NCI-H1436 treated with DMSO at 0.1 percent for 48 hours (cell line): Measurements from ENCODE around the gene IL17RB.

Source experiments
- DNase-seq: peaks from one replicate; lab custom pipeline; 2025; lab: John Stamatoyannopoulos, UW

Gene IL17RB

DNA sequence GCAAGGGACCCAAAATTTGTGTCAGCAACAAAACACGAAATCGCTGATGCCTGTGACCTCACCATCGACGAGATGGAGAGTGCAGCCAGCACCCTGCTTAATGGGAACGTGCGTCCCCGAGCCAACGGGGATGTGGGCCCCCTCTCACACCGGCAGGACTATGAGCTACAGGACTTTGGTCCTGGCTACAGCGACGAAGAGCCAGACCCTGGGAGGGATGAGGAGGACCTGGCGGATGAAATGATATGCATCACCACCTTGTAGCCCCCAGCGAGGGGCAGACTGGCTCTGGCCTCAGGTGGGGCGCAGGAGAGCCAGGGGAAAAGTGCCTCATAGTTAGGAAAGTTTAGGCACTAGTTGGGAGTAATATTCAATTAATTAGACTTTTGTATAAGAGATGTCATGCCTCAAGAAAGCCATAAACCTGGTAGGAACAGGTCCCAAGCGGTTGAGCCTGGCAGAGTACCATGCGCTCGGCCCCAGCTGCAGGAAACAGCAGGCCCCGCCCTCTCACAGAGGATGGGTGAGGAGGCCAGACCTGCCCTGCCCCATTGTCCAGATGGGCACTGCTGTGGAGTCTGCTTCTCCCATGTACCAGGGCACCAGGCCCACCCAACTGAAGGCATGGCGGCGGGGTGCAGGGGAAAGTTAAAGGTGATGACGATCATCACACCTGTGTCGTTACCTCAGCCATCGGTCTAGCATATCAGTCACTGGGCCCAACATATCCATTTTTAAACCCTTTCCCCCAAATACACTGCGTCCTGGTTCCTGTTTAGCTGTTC, 35.0 kb upstream of the IL17RB start:
- no peak for DNase-seq

DNA sequence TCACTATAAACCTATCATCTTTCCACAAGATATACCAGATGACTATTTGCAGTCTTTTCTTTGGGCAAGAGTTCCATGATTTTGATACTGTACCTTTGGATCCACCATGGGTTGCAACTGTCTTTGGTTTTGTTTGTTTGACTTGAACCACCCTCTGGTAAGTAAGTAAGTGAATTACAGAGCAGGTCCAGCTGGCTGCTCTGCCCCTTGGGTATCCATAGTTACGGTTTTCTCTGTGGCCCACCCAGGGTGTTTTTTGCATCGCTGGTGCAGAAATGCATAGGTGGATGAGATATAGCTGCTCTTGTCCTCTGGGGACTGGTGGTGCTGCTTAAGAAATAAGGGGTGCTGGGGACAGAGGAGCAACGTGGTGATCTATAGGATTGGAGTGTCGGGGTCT, 33.9 kb upstream of the IL17RB start:
- no peak for DNase-seq

DNA sequence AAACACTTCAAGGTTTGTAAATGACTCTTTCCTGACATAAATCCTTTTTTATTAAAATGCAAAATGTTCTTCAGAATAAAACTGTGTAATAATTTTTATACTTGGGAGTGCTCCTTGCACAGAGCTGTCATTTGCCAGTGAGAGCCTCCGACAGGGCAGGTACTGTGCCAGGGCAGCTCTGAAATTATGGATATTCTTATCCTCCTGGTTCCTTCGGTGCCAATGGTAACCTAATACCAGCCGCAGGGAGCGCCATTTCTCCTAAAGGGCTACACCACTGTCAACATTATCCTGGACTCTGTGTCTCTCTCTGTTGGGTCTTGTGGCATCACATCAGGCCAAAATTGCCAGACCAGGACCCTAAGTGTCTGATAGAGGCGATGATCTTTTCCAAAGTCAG, 33.1 kb upstream of the IL17RB start:
- DNase-seq = no peak

DNA sequence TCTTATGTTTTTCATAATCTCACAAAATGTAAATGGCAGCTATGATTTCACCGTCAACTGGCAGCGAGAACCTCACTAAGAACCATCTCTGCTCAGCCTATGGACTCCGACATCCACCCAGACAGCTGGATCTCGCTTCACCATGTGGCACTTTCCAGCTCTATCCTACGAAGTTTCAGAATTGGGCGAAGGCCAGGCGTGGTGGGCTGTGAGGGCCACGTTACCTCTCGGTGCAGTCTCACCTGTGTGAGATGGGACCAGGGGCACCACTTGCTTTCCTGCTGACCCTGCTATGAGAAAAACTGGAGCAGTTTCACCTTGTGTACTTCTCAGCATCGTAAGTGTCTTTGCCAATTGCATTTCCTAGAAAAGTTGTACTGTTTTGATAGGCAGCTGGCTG, 32.5 kb upstream of the IL17RB start:
- DNase-seq = no peak

DNA sequence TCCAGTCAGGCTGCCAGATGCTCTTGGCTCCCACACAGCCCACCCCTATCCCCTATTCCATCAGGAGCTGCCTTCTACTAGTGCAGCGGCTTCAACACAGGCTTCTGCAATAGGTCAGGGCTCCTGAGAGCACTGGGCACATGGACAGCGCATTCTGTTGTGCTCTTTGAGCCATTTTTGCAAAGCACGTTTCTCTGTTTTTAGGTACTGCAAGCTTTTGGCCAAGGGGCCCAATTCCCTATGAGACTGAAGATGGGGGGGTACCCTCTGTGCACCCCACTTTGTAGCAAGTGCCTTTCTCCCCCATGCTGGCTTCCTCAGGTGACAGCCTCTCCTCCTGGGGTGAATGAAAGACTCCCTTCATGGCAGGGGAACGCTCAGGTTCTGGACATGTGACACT, 31.3 kb upstream of the IL17RB start:
- DNase-seq = no peak

DNA sequence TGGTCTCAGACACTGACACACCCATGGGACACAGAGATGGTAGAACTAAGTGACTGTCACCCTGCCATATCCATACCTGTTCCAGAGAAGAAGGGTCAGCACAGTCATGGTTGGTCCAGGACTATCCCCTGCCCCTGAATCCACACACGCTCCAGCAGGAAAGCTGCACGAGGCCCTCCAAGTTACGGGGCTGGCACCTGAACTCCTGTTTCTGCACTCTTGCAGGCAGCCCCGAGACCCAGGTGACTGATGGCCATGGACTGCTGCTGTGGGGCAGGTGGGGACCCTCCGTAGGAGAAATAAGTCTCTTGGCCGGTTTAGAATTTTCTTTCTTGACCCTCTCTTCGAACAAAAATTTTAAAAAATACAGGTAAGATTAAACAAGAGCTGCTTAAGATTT, 30.7 kb upstream of the IL17RB start:
- DNase-seq = no peak

DNA sequence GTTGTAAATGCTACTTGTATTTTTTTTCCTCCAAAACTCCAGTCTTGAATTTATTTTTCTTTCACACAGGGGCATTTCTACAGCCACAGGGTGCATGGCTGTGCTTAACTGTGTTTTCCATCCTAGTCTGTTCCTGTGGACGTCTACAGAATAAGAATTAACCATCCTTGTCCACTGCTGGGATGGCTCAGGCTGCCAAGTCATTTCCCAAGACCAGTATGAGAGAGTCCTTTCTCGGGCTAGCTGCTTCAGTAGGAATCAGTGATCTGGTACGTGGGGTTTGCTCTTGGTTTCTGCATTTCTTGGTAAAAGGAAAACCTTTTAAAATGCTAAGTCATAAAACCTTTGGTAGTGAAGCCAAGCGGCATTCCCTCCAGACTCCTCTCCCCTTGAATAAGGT, 29.9 kb upstream of the IL17RB start:
- DNase-seq = no peak

DNA sequence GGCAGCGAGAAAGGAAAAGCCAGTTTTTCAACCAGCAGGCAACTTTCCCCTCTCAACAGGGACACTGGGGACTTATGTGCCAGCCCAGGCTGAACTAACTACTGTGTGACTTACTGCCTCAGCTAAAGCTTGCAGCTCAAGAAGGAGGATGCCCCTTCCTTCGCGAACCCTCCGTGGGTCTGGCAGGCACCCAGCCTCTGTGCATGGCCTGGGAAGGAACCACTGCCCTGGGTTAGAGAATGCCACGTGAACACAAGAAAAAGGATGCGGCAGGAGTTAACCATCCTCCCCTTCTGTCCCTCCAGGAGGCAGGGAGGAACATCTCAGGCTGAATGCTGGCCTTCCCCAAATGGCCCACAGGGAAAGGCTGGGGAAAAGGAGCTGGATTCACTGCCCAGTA, 29.2 kb upstream of the IL17RB start:
- no peak for DNase-seq

DNA sequence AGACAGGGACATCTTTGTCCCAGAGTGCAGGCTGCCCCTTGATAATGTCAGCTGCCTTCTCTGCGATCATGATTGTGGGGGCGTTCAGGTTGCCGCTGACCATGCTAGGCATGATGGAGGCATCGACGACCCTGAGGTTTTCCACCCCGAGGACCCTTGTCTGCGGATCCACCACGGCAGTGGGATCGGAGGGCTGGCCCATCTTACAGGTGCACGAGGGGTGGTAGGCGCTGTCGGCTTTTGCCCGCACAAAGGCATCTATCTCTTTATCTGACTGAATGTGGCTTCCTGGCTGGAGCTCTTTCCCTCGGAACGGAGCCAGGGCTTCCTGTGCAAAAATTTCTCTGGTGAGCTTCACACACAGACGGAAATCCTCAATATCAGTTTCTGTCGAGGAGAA, 28.6 kb upstream of the IL17RB start:
- DNase-seq = no peak

DNA sequence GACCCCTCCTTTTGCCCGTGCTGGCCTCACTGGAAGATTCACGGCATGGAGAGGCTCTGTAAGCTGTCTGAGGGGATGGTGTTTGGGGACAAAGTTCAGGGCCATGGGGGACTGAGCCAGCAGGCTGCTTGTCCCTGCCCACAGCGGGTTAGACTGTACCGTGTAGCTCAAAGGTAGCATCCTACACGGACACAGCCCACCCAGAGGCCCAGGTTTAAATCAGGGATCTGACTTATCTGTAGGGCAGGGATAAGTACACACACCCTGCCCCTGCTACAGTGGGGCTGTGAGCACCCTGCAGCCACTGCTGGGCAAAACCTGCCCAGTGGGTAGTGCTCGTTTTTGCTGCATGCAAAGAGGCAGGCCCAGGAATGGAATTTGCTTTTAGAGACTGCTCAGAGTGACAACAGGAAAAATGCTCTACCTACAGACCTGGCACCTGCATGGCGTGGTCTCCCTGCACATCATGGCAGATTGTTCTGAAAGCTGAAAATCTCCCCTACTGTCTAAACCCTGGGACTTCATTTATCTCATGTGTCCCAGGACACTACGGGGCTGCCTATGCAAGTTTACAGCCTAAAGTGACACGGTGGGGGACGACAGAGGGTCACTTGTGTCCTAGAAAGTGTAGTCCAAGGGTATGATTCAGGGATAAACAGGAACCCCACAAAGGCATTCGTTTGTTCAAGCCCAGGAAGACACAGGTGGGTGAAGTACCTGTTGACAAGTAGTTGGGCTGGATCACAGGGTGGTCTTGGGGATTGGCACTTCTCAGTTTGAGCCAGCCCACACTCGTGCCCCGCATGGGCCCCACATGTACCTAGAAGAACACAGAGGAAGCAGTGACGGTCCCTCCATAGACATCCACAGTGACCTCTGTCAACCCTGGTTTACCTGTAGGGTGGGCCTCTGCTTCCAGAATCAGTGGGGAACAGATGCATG, 27.9 kb upstream of the IL17RB start:
- DNase-seq = no peak

DNA sequence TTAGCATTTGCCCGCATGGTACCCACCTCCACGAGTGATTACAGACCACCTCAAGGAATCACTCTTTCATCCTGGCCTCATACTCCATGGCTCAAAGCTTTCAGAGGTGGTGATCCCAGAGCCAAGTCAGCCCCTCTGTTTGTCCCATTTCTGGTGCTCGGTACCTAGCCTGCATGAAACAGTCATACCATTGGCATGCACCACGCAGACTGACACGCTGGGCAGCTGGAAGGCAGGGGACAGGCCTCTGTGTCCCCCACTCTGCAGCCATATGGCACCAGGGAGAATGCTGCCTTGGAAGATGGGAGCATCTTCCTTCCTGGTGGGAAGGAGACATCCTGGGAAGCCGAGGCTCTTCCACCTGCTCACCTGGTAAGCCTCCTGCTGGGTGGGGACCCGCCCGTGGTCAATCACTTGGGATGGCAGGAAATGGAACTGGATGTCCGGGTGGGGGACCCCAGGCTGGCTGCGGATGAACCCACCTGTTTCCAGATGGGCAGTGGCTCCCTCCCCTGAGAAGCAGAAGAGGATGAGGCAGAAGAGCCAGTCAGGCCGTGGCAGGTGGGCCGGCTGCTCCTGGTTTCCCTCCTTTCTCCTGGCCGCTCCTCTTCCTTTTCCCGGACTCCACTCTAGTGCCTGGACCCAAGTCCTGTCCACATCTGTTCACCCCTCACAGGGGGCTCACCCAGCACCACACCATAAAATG, 27.1 kb upstream of the IL17RB start:
- DNase-seq = no peak

DNA sequence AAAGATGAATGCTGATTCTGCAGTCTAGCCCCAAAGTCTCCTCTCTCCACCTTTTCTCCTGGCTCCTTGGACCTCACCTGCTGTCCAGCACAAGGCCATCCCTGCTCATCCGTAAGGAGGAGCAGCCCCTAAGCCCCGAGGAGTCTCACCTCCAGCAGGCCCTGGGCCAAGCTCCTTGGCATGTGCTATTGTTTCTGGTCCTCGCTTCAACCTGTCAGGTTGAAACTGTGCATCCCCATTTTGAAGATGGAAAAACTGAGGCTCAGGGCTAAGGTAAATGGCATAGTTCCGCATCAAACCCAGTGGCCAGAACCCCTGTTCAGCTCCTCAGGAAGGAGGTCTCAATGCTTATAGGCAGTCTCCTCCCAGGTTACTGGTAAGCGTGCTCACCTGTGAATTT, 26.3 kb upstream of the IL17RB start:
- no peak for DNase-seq

DNA sequence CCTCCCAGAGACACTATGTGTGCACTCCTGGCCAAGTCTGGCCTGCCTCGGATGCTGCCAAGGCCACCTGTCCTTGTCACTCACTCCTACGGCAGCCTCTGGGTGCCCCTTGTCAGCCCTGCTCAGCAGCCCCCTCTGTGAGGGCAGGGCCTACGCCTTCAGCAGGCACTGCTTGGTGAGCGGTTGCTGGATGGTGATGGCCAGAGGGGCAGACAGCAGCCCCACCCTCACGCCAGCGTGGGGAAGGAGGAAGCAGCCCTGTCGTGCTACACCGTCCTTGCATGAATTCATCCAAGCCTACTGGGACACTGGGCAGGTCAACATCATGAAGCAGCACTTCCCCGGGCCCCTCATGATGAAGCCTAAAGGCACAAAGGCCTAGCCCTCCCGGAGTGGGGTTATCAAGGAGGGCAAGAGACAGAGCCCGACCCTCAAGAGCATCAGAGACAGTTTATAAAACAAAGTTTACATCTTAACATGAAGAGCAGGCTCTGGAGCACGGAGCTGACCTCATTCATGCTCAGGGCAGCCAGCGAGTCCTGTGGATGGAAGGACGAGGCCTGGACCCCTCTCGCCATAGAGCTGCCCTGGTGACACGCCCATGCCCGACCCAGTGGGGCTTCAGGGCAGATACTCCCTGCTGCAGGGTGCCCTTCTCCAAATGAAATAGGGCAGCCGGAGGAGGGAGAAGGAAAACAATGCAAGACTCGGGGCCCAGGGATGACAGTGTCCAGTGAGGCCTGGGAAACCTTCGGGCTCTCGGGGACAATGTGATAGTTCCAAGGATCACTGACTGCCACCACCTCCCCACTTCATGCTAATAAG, 25.4 kb upstream of the IL17RB start:
- DNase-seq = no peak

DNA sequence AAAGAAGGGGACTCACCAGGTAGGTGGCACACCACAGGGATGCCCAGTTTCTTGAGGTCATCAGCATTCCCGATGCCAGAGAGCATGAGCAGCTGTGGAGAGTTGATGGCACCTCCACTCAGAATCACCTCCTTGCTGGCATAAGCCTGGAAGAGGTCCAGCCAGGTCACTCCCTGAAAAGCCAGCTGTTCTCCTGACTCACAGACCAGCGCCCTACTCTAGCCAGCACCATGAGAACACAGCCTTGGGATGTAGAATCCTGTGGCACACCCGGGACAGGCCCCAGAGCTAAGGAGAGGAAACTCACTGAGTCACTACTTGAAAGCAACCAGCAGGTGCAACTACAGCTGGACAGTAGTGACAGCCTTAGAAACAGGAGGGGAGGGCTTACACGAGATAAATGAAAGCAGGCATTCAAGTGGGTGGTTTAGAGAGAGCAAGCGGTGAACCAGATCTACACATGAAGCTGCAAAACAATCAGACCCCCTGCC, 24.7 kb upstream of the IL17RB start:
- no peak for DNase-seq

DNA sequence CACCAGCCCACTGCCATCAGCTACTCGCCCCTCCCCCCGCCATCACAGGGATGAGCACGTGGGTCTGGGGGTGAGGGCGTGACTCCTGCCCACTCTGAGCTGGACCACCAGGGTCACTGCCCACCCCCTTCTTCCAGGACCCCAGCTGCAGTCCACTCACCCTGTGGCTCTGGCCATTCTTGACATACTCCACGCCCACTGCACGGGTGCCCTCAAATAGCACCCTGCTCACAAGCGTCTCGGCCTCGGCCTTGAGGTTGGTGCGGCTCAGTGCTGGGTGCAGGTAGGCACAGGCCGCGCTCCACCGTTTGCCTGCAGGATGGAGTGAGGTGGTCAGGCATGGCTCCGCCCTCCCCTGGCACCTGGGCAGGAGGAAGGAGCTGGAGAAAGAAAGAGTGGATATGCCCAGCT, 24.0 kb upstream of the IL17RB start:
- no peak for DNase-seq

DNA sequence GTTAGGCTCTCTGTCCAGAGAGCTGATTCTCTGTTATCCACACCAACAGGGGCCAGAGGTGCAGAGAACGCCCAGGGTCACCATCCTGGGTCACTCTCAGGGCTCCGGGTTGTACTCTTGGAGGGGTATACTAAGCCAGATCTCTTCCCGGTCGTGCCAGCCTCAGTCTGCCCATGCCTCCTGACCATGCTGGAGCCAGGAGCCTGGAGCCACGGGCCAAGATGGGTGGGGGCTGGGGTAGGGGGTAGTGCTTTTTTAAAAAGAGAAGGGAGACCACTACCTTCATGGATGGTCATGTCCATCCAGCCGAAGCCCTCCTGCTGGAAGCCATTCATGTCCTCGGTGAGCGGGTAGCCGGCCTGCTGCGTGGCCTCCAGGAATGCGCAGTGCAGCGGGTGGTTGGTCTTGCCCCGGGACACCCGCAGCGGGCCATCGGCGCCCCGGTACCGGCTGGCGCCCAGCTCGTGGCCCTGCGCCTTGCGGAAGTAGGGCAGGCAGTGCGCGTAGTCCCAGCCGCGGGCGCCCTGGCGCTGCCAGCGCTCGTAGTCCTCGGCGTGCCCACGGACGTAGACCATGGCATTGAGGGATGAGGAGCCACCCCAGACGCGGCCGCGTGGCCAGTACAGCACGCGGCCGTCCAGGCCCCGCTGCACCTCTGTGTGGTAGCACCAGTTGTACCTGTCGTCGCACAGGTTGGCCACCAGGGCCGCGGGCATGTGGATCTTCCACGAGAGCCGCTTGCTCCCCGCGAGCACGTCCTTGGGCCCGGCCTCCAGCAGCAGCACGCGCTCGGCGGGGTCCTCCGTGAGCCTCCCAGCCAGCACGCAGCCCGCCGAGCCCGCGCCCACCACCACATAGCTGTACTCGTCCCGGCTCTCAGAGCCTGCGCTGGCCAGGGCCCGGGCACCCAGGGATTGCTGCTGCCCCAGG, 23.1 kb upstream of the IL17RB start:
- no peak for DNase-seq

DNA sequence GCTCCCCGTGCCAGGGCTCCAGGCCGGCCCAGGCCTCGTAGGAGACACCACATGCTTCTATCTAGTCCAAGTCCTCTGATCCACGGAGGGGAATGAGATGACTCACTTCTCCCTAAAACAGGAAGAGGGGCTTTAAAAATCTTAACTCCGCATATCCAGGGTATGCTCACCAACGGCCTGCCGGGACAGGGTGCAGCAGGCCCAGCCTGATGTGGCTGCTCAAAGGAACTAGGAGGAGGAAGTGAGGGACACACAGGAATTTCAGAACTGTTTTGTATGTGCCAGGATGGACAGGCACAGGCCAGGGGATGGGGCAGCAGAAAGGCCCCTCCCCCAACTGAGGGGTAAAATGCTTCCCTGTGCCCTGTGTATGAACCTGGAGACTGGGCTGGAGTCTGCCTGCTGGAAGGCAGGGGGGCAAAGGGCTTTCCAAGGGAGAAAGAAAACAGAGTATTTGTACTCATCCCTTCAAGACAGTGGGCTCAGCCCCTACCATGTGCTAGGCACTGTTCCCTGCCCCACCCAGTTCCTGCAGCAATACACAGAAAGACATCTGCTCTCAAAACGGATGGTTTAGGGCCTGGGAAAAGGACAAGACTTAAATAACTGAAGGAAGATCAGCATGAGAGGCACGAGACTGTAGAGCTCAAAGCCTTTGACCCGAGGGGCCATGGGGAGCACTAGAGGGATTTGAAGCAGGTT, 22.3 kb upstream of the IL17RB start:
- no peak for DNase-seq

DNA sequence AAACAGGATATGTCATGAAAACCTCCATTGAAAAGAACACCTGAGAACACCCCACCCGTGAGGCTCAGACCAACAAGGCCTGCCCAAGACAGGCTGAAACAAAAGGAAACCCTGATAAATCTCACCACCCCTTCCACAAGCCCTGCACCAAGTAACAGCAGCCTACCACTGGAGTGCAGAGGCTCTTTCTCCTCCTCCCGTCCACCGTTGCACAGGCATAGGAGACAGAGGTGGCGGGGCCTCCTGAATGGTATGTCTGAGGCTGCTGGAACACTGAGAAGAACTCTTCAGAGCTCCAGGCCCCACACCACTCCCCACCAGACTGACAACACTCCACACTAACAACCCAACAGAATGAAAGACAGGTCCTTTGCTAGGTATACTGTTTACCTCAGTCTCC, 21.6 kb upstream of the IL17RB start:
- no peak for DNase-seq

DNA sequence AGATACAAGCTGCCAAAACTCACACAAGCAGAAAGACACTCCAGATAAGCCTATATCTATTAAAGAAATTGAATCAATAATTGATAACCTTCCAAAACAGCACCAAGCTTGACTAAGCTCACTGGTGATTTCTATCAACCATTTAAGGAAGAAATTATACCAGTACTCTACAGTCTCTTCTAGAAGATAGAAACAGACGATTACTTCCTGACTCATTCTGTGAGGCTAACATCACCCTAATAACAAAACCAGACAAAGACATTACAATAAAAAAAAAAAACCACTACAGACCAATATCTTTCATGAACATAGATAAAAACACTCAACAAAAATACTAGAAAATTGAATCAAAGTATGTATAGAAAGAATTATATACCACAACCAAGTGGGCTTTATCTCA, 20.3 kb upstream of the IL17RB start:
- DNase-seq = no peak

DNA sequence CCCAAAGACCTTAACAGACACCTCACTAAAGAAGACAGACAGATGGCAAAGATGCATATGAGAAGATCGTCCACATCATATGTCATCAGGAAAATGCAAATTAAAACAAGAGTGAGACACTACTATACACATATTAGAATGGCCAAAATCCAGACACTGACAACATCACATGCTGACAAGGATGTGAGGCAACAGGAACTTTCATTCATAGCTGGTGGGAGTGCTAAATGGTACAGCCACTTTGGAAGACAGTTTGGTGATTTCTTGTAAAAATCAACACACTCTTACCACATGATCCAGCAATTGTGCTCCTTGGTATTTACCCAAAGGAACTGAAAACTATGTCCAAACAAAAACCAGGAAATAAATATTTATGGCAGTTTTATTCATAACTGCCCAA, 17.8 kb upstream of the IL17RB start:
- DNase-seq = no peak
